HG02759 (cell line): ENCODE results near the gene JMJD1C.

Experiments used
- ATAC-seq: cut with Tn5 transposase; IDR thresholded peaks from one replicate; pipeline ENCODE4 v1.9.1; 2021; ENCODE audit warnings: mild to moderate bottlenecking, moderate library complexity; ENCODE audit not compliant: unreplicated experiment

The JMJD1C gene

DNA sequence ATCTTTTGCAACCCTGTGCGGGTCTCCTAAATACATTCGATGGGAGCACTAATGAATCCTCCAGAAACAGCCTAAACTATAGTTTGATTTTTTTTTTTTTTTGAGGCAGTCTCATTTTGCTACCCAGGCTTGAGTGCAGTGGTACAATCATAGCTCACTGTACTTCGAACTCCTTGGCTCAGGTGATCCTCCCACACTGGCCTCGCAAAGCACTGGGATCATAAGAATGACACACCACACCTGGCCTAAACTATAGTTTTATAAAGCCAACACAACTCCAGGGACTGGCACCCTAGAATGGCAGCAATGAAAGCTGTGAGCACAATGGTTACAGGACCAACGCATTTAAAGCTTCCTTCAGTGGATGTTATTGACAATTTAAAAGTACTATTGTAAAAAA, 14.5 kb upstream of the JMJD1C start:
- ATAC-seq = no peak

DNA sequence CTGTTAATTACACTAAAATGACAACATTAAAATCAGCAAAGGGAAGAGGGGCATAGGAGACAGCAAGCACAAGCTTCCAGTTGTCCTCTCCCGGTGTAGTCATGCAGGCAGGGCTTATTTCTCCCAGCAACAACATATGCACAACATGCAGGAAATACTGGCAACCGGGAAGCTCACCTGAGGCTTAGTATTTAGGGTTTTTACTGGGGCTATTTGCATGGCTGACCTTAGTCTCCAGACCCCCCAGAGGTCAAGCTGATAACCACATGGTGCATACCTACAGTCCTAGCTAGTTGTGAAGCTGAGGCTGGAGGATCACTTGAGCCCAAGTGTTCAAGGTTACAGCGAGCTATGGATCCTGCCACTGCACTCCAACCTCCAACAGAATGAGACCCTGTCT, 12.8 kb upstream of the JMJD1C start:
- ATAC-seq = no peak

DNA sequence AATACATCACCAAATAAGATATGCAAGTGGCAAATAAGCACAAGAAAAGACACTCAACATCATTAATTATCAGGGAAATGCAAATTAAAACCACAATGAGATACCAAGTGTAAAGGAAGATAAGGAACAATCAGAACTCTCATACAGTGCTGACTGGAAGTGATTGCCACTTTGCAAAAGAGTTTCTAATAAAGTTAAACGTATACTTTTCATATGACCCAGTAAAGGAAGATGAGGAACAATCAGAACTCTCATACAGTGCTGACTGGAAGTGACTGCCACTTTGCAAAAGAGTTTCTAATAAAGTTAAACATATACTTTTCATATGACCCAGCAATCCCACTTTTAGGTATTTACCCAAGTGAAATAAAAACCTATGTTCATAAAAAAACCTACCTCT, 12.2 kb upstream of the JMJD1C start:
- no peak for ATAC-seq

DNA sequence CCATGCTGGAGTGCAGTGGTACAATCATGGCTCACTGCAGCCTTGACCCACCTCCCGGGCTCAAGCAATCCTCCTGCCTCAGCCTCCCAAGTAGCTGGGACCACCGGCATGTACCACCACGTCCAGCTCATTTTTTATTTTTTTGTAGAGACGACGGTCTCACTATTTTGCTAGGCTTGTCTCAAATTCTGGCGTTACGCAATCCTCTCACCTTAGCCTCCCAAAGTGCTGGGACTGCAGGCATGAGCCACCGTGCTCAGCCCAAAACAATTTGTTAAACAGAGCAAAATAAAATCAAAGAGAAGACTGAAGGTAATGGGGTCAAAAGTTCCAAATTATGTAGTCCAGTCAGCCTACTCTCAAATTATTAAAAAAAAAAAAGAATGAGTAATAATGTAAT, 8.7 kb upstream of the JMJD1C start:
- no peak for ATAC-seq

DNA sequence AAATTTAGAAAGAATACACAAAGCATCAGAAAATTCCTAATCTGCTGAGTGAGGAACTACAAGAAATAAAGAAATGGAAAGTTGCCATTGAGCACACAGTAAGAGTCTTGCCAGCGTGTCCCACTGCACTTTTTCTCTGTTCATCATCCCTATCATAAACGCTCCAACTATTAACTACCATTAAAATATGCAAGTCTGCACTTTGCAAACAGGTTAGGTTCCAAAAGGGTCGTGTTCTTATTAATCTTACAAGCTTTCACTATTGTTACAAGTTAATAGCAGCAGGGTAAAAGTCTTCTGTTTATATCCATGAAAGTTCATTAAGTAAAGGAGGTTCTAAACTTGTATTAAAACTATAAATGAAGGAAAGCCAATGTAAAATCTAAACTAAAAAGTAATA, 5.2 kb upstream of the JMJD1C start:
- no peak for ATAC-seq

DNA sequence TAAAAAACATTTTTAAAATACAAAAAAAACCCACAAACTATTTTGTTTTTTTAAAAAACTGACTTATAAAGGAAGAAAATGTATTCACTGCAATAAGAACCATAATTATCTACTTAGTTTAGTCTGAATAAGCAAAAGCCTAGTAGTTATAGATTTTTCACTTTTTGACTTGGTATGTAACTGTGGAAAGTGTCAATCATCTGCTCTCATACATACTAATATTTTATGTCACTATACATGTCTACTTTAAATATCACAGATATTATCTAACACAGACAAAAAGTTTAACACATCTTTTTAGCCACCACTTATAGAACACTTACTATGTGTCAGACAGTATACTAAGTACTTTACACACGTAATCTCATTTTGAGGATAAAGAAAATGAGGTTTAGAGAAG, 3.2 kb upstream of the JMJD1C start:
- ATAC-seq = no peak

DNA sequence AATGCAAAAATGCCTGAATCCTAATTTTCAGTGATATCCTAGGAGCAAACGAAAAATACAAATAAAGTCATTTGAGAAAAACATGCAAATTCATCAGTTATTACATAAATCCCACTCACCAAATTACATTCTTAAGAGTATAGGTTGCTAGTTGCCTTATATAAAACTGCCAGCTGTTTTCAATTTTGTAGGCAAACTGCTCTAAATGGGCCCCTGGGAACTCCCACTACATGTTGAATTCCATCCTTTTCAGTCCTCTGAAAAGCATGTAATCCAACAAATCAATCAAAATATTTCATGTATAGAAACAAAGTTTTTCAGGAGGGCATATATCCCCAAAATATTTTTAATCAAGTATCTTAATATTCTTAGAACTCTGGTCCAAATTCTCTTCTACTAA, 2.1 kb upstream of the JMJD1C start:
- no peak for ATAC-seq

DNA sequence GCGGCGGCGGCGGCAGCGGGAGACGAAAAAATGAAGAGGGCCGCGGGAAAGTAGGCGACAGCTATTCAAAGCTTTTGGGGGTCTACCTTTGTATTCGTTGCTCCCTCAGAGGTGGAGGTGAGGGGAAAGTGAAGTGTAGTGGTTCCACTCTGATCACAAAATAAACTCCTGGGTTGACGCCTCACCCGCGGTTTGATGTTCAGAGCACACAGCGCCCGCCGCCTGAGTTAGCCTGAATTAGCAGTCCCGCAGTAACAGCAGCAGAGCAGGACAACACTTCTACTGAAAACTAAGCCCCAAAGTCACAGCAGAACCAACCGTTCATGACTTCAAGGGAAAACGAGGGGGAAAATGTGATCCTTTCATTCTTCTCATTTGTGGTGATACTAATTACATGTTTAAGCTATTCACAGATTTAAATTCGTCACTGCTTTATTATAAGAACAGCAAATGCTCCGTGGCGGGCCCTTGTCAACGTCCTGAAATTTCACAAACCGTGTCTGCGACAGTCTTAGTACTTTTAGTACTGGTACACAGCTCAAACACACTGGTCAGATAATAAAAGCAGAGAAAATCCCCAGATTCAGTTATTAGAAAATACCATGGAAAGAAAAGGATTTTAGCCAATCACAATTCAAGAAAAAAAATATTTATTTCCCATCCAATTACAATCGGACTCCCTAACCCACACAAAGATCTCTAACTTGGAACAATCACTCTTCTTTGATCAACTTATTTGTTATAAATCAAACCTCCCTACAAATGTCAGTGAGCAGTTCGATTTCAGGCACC, 563 bp upstream of the JMJD1C start:
- ATAC-seq = peak; percentile 38

DNA sequence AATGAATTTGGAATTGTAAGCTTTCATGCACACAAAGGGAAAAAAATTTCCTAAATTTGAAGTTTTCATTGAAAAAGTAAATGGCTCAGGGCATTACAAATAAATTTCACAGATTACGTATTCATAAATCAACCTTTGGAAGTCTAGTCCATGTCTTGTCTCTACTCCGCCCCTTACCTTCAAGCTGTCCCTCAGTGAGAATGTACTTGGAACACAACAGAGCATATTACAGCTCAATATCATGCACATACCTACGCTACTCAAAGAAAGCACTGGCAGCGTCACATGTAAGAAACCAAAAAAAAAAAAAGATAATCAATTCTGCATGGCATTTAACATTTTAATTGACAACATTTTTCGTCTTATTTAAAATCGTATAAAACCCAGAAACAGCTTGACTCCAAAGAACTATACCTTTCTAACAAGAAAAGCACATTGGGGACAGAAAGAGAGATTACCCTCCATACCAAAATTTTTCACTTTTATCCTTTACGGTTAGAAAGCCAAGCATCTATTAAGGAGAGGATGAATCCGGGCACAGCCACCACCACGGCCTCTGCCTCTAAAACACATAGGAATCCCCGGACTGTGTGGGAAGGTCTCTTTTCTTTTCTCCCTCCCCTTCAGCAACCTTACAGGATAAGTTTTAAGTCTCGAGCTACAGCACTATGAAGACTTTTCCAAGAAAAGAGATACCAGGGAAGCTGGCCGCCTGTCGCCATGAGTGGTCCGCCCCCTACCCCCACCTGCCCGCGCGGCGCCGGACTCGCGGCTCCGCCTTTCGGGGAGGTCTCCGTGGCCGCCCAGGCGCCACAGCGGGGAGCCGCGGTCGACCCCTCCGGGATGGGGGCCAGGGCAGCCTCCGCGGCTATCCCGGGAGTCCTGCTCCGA, 1.1 kb downstream of the JMJD1C start:
- peak; percentile 54 for ATAC-seq

DNA sequence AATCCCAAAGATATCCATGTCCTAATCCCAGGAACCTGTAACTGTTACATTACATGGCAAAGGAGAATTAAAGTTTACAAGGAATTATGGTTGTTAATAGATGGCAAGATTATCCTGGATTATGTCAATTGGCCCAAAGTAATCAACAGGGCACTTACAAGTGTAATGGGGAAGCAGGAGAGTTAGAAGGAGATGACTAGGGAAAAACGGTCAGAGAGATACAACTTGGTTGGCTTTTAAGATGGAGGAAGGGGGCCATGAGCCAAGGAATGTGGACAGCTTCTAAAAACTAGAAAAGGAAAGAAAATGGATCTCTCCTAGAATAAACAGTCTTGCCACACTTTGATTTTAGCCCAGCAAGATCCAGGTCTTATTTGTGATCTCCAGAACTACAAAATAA, 3.3 kb downstream of the JMJD1C start:
- no peak for ATAC-seq

DNA sequence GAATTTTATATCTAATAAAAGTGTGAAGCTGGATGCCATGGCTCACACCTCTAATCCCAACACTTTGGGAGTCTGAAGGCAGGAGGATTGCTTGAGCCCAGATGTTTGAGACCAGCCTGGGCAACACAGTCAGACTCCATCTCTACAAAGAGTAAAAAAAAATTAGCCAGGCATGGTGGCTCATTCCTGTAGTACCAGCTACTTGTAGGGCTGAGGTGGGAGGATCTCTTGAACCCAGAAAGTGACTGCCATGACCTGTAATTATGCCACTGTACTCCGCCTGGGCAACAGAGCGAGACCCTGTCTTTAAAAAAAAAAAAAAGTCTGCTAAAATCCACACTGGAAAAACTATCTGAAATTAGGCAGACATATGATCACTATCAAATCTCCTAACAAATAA, 7.6 kb downstream of the JMJD1C start:
- no peak for ATAC-seq

DNA sequence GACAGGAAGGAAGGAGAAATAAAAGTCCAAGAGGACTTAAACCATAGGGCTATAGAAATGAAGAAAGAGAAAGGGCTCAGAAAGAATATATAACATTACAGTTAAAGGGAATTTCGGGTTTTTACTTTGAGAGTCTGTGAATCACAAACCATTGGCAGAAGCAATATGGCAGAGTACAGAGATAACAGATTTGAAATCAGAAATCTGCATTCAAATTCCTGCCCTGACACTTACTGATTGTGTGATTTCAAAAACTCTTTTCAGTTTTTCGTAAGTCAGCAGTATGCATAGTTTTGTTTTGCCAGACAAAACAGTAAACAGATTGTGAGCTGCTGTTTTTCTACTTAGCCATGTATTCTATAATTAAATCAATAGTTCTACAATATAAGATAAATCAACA, 8.2 kb downstream of the JMJD1C start:
- no peak for ATAC-seq

DNA sequence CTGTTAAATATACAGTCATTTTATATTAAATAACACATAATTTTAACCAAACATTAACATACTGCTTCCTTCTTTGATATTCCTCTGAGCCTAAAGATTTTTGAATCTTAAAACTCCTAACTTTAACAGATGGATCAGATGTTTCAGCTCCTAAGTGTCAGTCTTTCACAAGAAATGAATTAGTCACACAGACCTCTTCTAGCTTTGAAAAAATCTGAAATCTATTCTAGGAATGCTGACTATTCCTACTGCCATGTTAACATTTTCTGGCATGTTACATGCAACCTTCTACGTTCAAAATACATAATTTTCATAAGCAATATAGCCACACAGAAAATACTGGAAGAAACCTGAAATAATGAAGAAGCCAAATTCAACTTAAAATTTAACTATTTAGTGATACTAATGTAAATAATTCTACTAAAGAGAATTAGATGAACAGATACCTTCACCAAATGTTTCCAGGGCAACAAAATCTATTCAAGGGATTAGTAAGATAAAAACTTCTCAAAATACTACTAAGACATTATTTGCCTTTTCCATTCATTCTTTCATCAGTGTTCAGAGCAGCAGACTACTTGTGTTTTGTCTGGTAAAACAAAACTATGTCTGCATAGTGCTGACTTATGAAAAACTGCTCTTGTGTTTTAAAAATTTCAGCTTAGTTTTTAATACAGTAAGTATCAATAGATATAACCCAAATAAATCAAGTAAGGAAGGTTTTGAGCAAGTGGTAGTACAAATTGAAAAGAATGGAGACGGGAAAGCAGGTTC, 9.2 kb downstream of the JMJD1C start:
- no peak for ATAC-seq

DNA sequence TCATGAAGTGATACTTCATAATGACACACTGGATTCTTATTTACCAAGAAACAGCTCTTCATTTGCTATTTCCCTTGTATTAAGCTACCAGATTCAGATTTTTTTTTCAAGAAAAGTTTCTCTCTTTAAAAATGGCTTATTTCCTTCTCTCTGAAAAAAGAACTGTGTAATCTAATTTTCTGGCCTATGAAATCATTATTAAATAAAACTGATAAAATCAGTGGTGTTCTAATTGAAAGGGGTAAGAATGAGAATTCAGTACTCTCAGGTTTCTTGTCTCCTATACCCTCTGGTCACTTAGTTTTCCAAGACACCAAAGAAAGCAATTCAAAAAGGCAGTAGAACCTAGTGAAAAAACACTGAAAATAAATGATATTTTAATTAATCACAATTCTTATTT, 10.3 kb downstream of the JMJD1C start:
- ATAC-seq = no peak

DNA sequence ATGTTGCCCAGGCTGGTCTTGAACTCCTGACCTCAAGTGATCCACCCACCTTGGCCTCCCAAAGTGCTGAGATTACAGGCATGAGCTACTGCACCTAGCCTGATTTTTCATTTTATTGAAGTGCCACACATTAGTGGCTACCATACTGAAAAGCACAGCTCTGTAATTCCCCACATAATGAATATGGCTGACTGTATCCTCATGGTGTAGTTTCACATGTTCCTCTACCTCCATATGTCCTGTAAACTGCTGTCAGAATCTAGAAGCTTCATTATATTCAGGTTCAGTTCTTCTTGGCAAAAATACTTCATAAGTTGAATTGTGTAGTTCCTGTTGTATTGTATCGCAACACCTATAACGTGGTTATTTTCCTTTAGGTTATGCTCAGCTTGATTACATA, 11.1 kb downstream of the JMJD1C start:
- no peak for ATAC-seq

DNA sequence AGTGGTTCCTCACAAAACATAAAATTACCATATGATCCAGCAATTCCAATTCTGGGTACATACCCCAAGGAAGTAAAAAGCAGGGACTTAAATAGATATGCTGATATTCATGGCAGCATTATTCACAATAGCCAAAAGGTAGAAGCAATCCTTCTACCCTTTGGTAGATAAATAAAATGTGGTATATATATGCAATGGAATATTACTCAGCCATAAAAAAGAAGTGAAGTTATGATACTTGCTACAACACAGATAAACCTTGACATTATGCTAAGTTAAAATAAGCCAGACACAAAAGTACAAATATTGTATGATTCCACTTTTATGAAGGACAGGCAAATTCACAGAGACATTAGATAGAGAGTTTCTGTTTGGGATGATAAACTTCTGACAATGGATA, 13.3 kb downstream of the JMJD1C start:
- ATAC-seq = no peak

DNA sequence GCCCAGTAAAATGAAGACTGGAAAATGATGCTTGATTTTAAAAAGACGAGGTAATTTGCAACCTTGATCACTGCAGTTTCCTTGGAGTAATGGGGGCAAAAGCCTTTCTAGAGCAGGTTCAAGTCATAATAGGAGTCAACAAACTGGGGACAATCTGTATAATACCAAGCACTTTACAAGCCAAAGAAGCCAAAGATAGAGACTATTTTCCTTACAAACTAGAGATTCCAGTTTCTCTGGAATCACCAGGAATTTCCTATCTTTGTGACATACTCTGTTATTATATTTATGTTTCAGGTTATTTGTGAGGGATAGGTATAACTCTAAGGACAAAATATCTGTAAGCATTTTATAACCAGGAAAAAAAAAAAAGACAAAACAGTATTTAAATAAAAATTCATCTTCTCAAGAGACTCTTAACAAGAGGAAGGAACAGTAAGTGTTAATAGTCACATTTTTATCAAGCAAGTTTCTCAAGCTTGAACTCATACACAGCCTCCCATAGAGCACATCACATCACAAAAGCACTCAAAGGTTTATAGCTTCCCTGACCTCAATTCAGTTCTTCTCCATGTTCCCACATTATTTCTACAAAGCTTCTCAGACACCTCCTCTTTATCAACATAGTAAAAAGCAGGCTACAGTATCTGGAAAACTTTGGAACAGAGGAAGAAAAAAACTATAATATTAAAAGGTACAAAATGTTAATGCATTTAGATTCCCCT, 18.9 kb downstream of the JMJD1C start:
- no peak for ATAC-seq

DNA sequence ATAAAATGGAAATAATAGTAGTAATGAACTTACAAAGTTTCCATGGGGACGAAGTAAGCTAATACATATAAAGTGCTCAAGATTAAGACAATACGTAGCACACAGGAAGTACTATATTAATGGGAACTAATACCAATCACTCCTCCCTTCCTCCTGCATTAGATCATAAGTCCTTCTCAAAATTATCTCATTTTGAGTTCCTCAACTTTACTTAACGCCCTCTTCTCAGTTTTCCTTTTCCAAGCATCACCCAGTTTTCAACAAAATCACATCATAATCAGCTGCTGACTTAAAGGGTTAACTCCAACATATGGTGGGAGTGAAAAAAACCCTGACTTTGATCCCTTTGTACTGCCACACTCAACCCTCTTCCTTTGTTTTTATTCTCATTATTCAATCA, 24.4 kb downstream of the JMJD1C start:
- ATAC-seq = no peak

DNA sequence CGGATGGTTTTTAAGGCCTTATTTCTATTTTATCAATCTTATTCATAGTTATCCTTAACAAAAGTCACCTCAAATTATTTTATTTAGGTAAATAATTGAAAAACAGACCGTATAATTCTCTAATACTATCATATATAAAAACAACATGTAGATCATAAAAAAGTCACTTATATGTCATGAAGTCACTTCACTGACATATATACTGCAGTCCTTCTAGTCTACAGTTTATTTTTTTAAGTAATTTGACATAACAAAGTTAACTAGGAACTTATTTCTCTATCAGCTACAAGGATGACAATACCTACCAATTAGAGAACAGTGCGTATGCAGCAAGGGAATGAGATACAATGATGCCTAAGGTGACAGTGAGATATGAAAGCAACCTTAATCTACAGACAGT, 26.2 kb downstream of the JMJD1C start:
- no peak for ATAC-seq

DNA sequence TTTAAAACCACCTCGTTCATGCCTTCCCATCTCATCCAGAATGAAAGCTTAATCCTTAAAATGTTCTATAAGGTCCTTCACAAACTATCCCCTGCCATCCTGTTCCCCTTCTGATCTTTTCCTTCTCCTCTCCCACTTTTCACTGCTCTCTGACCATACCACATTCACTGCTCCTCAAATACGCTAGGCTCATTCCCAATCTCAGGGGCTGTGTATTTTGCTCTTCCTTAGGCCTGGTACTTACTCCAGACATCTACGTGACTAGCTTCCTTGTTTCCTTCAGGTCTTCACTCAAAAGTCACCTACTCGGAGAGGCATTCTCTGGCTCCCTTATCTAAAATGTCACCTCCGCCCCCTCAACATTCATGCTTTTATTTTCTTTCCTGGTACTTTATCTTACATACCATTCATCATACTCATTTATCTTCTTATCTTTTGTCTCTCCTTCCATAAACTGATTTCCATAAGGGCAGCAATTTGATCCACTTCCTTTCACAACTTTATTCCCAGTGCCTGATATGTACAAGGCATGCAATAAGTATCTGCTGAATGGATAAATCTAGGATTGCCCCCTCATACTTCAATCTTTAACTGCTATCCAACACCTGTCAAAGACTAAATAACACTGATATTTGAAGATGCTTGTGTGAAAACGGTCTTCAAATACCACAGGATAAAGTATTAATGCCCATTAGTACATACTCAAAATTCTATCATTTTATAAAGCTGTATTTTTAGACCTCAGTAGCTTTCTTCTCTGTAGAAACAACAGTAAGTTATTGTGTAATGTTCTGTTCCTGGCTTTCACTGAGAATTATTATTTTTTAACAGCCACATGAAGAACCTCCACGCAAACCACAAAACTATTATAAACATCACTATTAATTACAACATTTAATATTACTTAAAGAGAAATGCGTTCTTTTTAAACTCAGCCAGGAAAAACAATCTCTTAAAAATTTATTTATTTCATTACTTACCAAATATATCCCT, 27.0 kb downstream of the JMJD1C start:
- no peak for ATAC-seq
